Activated naive CD4-positive, alpha-beta T cell (primary cell): Measurements from ENCODE around the gene USP22.

ENCODE experiments used
- DNase-seq, 4 experiments: peaks; one replicate each; lab custom pipeline; 2025; lab: John Stamatoyannopoulos, UW

USP22 gene

GRCh38 chr17:20952183-20952582, 90.6 kb downstream of the USP22 start:
- no peak for DNase-seq
